ENCODE results near the gene PTK6. TPM values are rescaled to one million over a fixed set of nuclear protein-coding genes. Genes with fewer than 3 reads are reported as not detected.
A peak's percentile ranks its signal among the peaks of the same experiment; 100 is the strongest.
"Not testable (repeated sequence)": the region's sequence is repeated elsewhere in the genome, so short reads cannot be mapped to it uniquely, and the experiment has no call there.

PTK6 gene
- total and polyA plus RNA-seq, 4 experiments from 2014 or later, result 0.31 to 0.59 TPM; not detected in 2

DNA sequence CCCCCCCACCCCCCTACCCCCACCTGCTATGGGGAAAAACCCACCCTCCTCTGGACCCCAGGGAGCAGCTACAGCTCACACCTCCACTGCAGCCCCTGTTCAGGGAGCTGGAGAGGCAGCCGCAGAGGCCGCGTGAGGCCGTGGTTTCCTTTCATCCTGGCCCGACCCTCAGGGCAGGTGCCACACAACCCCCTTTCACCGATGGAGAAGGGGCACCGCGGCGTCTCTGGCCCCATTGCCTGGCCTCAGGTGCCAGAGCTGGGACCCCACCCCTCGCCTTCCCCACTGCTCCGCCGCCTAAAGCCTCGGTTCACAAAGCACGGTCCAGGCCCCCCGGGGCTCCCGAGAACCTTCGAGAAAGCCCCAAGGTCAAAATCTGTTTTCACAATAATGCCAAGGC is 52.9 kb downstream of the PTK6 start:
- H3K27me3 Mint-ChIP-seq, result peaks cover 20% of the 10 kb centered on the region in 2 donors
- DNase-seq, result no peak
- peaks cover 0 to 4% (median 3%) of the 10 kb centered on the region in 4 donors for H3K4me1 Mint-ChIP-seq
- POLR2A ChIA-PET (ENCODE audit: partially characterized antibody), result no interaction called here
- Histone ChIP-seq H3K9me3 (ENCODE audit: control insufficient read depth in 1 of 2, low read length in 2 of 2) (no peaks in the 10 kb centered on the region), H3K27ac (ENCODE audit: low read depth, low read length) (no peak overlapping the region), H3K4me1 (ENCODE audit: insufficient read depth, low read length) (no peaks in the 10 kb centered on the region), H3K36me3 (ENCODE audit: insufficient read depth, low read length) (no peaks in the 10 kb centered on the region), H3K27me3 (ENCODE audit: insufficient read depth, low read length) (peaks cover 7% of the 10 kb centered on the region), H3K4me3 (ENCODE audit: low read length in 2 of 2) (no peak overlapping the region)
- no peak overlapping the region for H3K4me3 Mint-ChIP-seq
- H3K9me3 Mint-ChIP-seq, result peaks cover 0 to 2% (median 0%) of the 10 kb centered on the region in 8 donors
- CTCF ChIA-PET (ENCODE audit: partially characterized antibody), result no interaction called here
- H3K36me3 Mint-ChIP-seq, result no peaks in the 10 kb centered on the region
- intact Hi-C loops (cut with micrococcal nuclease), result no loop called here
- H3K27ac Mint-ChIP-seq, result no peak overlapping the region

DNA sequence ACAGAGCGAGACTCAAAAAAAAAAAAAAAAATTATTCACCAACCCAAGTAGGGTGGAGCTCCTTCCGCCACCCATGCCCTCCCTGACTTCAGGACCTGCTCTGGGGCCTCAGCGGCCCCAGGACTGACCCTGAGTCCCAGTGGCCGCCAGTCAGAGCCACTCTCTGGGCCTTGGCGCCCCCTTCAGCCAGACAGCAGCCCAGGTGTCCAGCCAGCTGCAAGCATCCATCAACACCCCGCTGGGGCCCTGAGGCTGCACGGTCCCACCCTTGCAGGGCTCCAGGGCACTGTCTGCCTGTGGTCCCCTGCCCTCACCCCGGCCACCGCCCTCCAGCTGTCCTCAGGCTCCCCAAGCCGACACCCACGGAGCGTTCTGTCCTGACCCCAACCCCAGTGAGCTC is 53.3 kb downstream of the PTK6 start:
- H3K4me1 Mint-ChIP-seq, result peaks cover 0 to 4% (median 3%) of the 10 kb centered on the region in 4 donors
- H3K36me3 ChIP-seq (ENCODE audit: insufficient read depth, low read length), result no peaks in the 10 kb centered on the region
- ChIA-PET POLR2A (ENCODE audit: partially characterized antibody) (no interaction called here), CTCF (ENCODE audit: partially characterized antibody) (interaction anchor here (0.7 kb wide), 1 partner anchor 183 kb away, joined by 4 read pairs; no protein-coding TSS in a partner anchor)
- H3K4me3 ChIP-seq (ENCODE audit: low read length in 2 of 2), result no peak overlapping the region
- H3K36me3 Mint-ChIP-seq, result no peaks in the 10 kb centered on the region
- peaks cover 0 to 2% (median 0%) of the 10 kb centered on the region in 8 donors for H3K9me3 Mint-ChIP-seq
- H3K27me3 Mint-ChIP-seq, result peaks cover 20% of the 10 kb centered on the region in 2 donors
- intact Hi-C loops (cut with micrococcal nuclease), result no loop called here
- no peaks in the 10 kb centered on the region for H3K4me1 ChIP-seq (ENCODE audit: insufficient read depth, low read length)
- H3K9me3 ChIP-seq (ENCODE audit: control insufficient read depth in 1 of 2, low read length in 2 of 2), result no peaks in the 10 kb centered on the region
- H3K4me3 Mint-ChIP-seq, result no peak overlapping the region
- no peak overlapping the region for H3K27ac ChIP-seq (ENCODE audit: low read depth, low read length)
- peaks cover 7% of the 10 kb centered on the region for H3K27me3 ChIP-seq (ENCODE audit: insufficient read depth, low read length)
- H3K27ac Mint-ChIP-seq, result no peak overlapping the region
- DNase-seq, result no peak

- H3K27ac Mint-ChIP-seq, result no peak overlapping the region
- H3K4me1 ChIP-seq (ENCODE audit: insufficient read depth, low read length), result no peaks in the 10 kb centered on the region
- H3K4me1 Mint-ChIP-seq, result peaks cover 0 to 4% (median 3%) of the 10 kb centered on the region in 4 donors
- DNase-seq, result no peak
- peaks cover 0 to 2% (median 0%) of the 10 kb centered on the region in 8 donors for H3K9me3 Mint-ChIP-seq
- peaks cover 18 to 19% of the 10 kb centered on the region in 2 donors for H3K27me3 Mint-ChIP-seq
- no peak overlapping the region for H3K4me3 ChIP-seq (ENCODE audit: low read length in 2 of 2)
- no peak overlapping the region for H3K4me3 Mint-ChIP-seq
- H3K36me3 Mint-ChIP-seq, result no peaks in the 10 kb centered on the region
- no peaks in the 10 kb centered on the region for H3K9me3 ChIP-seq (ENCODE audit: control insufficient read depth in 1 of 2, low read length in 2 of 2)
- intact Hi-C loops (cut with micrococcal nuclease), result no loop called here
- no peaks in the 10 kb centered on the region for H3K36me3 ChIP-seq (ENCODE audit: insufficient read depth, low read length)
- peaks cover 3% of the 10 kb centered on the region for H3K27me3 ChIP-seq (ENCODE audit: insufficient read depth, low read length)
- no peak overlapping the region for H3K27ac ChIP-seq (ENCODE audit: low read depth, low read length)
- CTCF ChIA-PET (ENCODE audit: partially characterized antibody), result interaction anchor here (1.6 kb wide), 1 partner anchor 14 kb away, joined by 5 read pairs; no protein-coding TSS in a partner anchor
- POLR2A ChIA-PET (ENCODE audit: partially characterized antibody), result no interaction called here
Measured at GRCh38 chr20:63482021-63482587, 55.1 kb downstream of the PTK6 start.

DNA sequence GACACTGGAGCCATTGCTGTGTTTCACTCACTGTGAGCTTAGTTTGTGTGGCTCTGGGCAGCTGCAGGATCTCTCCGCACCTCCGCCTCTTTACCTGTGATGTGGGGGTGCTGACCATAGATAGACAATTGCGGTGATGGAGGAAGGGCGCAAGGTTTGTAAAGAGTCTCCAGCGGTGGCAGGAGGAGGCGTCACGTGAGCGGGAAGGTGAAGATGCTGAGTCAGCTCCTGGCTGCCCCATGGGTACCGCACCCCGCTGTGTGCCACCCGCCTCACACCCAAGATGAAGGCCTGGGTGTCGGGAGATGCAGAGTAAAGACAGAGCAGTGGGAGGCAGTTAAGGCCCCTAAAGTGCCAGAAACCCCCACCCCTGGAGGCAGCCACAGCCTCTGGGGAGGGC is 55.7 kb downstream of the PTK6 start:
- POLR2A ChIA-PET (ENCODE audit: partially characterized antibody), result no interaction called here
- intact Hi-C loops (cut with micrococcal nuclease), result no loop called here
- H3K4me3 Mint-ChIP-seq, result no peak overlapping the region
- Histone ChIP-seq H3K27ac (ENCODE audit: low read depth, low read length) (no peak overlapping the region), H3K27me3 (ENCODE audit: insufficient read depth, low read length) (peaks cover 3% of the 10 kb centered on the region), H3K4me3 (ENCODE audit: low read length in 2 of 2) (no peak overlapping the region), H3K9me3 (ENCODE audit: control insufficient read depth in 1 of 2, low read length in 2 of 2) (no peaks in the 10 kb centered on the region), H3K36me3 (ENCODE audit: insufficient read depth, low read length) (no peaks in the 10 kb centered on the region), H3K4me1 (ENCODE audit: insufficient read depth, low read length) (no peaks in the 10 kb centered on the region)
- peaks cover 0 to 2% (median 0%) of the 10 kb centered on the region in 8 donors for H3K9me3 Mint-ChIP-seq
- H3K4me1 Mint-ChIP-seq, result peaks cover 0 to 4% (median 3%) of the 10 kb centered on the region in 4 donors
- peaks cover 19 to 21% of the 10 kb centered on the region in 2 donors for H3K27me3 Mint-ChIP-seq
- CTCF ChIA-PET (ENCODE audit: partially characterized antibody), result interaction anchor here (1.6 kb wide), 1 partner anchor 15 kb away, joined by 5 read pairs; no protein-coding TSS in a partner anchor
- peak overlapping the region in 1 of 7 donors; percentile 7 for H3K27ac Mint-ChIP-seq
- H3K36me3 Mint-ChIP-seq, result no peaks in the 10 kb centered on the region
- no peak for DNase-seq

GRCh38 chr20:63479695-63480419 is 57.3 kb downstream of the PTK6 start:
- DNase-seq; POLR2A ChIA-PET (ENCODE audit: partially characterized antibody); H3K9me3 Mint-ChIP-seq; H3K4me3 ChIP-seq (ENCODE audit: low read length in 2 of 2); CTCF ChIA-PET (ENCODE audit: partially characterized antibody); H3K36me3 ChIP-seq (ENCODE audit: insufficient read depth, low read length); H3K27ac ChIP-seq (ENCODE audit: low read depth, low read length); H3K4me1 ChIP-seq (ENCODE audit: insufficient read depth, low read length); H3K27me3 ChIP-seq (ENCODE audit: insufficient read depth, low read length); H3K4me3 Mint-ChIP-seq; H3K27ac Mint-ChIP-seq; intact Hi-C loops (cut with micrococcal nuclease); H3K36me3 Mint-ChIP-seq; H3K9me3 ChIP-seq (ENCODE audit: control insufficient read depth in 1 of 2, low read length in 2 of 2); H3K4me1 Mint-ChIP-seq: not testable (repeated sequence)
- H3K27me3 Mint-ChIP-seq, result peaks cover 24 to 25% of the 10 kb centered on the region in 2 donors

- H3K36me3 Mint-ChIP-seq, result no peaks in the 10 kb centered on the region
- H3K4me1 ChIP-seq (ENCODE audit: insufficient read depth, low read length), result peaks cover 4% of the 10 kb centered on the region
- no peak overlapping the region for H3K27ac Mint-ChIP-seq
- H3K27me3 ChIP-seq (ENCODE audit: insufficient read depth, low read length), result peaks cover 5% of the 10 kb centered on the region
- H3K4me3 ChIP-seq (ENCODE audit: low read length in 2 of 2), result no peak overlapping the region
- H3K27ac ChIP-seq (ENCODE audit: low read depth, low read length), result no peak overlapping the region
- H3K9me3 ChIP-seq (ENCODE audit: control insufficient read depth in 1 of 2, low read length in 2 of 2), result no peaks in the 10 kb centered on the region
- peaks cover 0 to 2% (median 0%) of the 10 kb centered on the region in 8 donors for H3K9me3 Mint-ChIP-seq
- H3K4me1 Mint-ChIP-seq, result peaks cover 0 to 12% (median 6%) of the 10 kb centered on the region in 4 donors
- no peaks in the 10 kb centered on the region for H3K36me3 ChIP-seq (ENCODE audit: insufficient read depth, low read length)
- CTCF ChIA-PET (ENCODE audit: partially characterized antibody), result no interaction called here
- peaks cover 25 to 29% of the 10 kb centered on the region in 2 donors for H3K27me3 Mint-ChIP-seq
- H3K4me3 Mint-ChIP-seq, result no peak overlapping the region
- DNase-seq, result no peak
- POLR2A ChIA-PET (ENCODE audit: partially characterized antibody), result no interaction called here
- intact Hi-C loops (cut with micrococcal nuclease), result no loop called here
Measured at GRCh38 chr20:63478346-63479302, 58.6 kb downstream of the PTK6 start.
